GM18526 (cell line): ENCODE data around the gene RASGEF1C.

Experiments
- POLR2A ChIP-seq: IDR thresholded peaks from 3 replicates; pipeline ENCODE4 v1.6.1; 2011; ENCODE audit not compliant: insufficient read length; ENCODE audit errors: extremely low read depth

RASGEF1C gene

DNA sequence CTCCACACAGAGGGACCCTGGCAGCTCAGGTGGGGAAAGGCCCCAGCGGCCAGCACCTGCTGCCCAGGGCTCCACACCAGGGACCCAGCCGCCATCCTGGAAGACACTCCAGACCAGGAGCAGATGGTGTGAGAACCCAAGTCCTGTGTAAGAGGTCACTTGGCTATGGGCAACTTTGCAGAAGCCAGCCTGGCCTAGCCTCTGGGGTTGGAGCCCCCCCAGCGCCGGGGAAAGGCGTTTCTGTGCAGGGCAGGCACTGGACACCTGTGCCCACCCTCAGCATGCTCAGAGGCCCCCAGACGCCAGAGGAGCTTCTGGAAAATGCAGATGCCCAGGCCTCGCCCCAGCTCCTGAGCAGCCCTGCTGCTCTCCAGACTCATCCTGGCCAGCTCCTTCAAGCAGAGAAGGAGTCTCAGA, 34.0 kb downstream of the RASGEF1C start:
- no peak for TF ChIP-seq POLR2A

- TF ChIP-seq POLR2A = no peak
These were observed 34.4 kb downstream of the RASGEF1C start for GRCh38 chr5:180174587-180174972.

DNA sequence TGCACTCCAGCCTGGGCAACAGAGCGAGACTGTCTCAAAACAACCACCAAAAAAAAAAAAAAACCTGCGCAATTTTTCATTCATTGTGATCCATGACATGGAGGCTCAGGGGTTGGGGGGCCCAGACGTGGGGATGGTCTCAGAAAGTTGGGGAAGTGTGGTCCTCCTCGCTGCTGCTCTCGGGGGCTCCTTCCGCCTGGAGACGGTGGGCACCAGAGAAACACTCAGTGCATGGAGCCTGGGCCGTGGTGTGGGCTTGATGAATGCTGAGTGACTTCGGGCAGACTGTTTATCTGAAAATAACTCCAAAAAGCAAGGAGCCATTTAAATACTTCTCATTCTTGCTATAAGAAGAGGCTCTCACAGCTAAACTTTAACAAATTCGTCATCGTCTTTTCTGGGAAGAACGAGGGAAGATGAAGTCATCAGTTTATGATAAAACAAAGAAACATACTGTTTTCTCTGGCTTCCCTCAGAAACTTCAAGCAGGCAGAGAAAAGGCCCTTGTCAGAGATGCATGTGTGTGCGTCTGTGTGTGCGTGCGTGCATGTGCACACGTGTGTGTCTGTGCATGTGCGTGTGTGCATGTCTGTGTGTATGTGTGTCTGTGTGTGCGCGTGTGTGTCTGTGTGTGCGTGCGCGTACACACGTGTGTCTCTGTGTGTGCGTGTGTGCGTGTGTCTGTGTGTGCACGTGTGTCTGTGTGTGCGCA, 35.0 kb downstream of the RASGEF1C start:
- TF ChIP-seq POLR2A = no peak

GRCh38 chr5:180173198-180173544, 35.8 kb downstream of the RASGEF1C start:
- no peak for TF ChIP-seq POLR2A

GRCh38 chr5:180172447-180173197, 36.4 kb downstream of the RASGEF1C start:
- no peak for TF ChIP-seq POLR2A

DNA sequence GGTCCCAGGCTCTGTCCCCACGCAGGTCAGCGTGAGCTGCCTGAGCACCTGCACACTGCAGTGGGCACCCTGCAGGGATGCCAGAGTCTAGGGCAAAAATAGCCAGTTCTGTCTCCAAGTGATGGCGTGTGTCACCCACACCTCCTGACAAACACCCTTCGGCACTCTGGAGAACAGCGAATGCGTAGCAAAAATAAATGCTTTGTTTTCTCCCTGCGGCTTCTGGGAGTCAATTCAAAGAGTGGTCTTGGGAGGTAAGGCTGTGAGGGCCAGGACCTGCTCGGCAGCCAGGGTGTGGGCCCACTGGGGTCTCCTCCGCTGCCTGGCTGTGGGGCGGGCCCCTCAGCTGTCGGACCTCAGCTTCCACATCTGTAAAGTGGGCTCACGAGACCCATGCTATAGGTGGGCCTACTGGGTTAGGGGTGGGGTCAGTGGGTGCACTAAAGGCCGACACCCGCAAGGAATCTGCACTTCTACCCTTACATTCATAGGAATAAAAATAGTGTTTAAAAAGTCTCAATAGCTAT, 37.4 kb downstream of the RASGEF1C start:
- no peak for TF ChIP-seq POLR2A

- TF ChIP-seq POLR2A = no peak
These were observed 38.0 kb downstream of the RASGEF1C start for GRCh38 chr5:180170810-180171567.

- TF ChIP-seq POLR2A = no peak
These were observed 38.8 kb downstream of the RASGEF1C start for GRCh38 chr5:180170106-180170809.

GRCh38 chr5:180169248-180170105, 39.5 kb downstream of the RASGEF1C start:
- no peak for TF ChIP-seq POLR2A

DNA sequence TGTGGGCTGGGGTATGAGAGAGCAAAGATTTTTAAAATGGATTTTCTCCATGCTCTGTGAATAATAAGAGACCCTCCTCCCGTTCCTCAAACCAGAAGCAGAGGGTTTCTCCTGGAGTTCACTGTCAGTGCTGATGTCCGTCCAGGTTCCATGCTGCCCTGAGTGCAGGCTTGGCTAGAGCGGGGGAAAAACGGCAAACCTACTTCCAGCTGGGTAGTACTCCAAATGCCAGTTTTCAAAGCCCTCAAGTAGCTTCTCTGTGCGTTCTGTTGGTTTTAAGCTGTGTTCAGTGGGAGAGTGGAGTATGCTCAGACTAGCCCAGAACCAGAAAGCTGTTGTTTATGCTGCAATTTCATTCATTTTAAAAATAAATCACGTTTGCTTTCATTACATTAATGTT, 40.3 kb downstream of the RASGEF1C start:
- no peak for TF ChIP-seq POLR2A

DNA sequence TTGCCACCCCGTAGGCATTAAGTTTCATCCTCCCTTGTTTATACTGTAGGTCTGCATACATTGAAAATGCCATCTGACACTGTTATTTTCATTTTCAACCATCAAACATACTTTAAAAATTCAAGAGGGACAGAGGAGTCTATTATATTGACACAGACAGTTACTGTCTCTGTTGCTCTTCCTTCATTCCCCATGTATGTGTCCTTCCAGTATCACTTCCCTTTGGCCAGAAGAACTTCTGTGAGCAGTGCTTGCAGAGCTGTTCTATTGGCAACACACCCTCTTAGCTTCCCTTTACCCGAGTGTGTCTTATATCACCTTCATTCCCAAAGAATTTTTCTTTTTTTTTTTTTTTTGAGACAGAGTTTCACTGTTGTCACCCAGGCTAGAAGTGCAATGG, 42.8 kb downstream of the RASGEF1C start:
- TF ChIP-seq POLR2A = no peak

GRCh38 chr5:180162304-180162661, 46.7 kb downstream of the RASGEF1C start:
- TF ChIP-seq POLR2A = no peak

DNA sequence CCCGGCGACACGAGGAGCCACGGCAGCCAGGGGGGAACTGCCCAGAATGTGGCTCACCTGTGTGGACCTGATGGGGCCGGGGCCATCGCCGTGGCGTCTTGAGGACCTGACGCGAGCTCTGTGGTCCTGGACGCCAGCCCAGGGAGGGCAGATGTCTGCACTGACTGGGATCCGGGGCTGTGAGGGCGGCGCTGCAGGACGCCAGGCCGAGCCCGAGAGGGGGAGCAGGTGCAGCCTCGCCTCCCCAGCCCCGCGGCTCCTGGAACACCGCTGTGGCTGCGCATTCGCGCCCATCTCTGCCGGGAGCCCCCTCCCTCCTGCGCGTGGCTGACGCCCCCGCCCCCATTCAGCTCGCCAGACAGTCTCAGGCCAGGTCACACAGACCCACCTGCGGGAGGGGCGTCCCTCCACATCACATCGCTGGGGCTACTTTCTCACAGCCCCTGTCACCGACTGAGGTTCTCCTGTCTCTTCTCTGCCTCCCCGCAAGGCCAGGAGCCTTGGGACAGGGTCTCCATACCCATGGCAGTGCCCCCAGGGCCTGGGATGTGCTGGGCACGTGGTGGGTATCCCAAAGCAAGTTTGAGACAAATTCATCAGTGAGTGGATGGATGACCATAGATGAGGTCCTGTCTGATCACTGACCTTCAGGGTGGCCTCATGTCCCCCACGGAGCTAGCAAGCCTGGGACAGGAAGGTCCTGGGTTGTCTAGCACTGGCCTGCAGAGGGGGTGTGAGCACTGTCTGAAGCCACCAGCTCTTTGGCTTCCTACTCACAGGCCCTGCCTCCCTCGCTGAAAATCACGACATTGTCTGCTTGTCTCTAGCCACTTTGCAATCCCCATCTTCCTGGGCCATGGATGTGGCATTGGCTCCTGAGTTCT, 47.3 kb downstream of the RASGEF1C start:
- TF ChIP-seq POLR2A = no peak

DNA sequence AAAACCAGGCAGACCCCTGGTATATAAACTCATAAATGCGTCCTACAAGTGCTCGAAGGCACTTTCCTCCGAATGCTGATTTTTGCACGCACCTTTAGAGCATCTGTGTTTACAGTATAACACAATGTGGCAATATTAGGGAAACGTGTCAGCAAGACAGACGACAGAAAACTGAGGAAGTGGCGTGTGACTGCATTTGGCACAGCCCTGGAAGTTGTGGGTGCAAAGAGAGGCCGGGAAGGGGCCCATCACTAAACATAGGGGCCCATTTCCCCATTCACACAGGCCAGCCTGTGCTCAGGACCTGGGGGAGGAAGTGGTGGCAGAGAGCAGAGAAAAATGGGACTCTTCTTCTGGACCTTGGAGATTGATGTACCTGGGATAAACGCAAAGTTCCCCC, 48.2 kb downstream of the RASGEF1C start:
- TF ChIP-seq POLR2A = no peak

GRCh38 chr5:180160215-180160614, 48.8 kb downstream of the RASGEF1C start:
- TF ChIP-seq POLR2A = no peak
